K562 (cell line): ENCODE measurements around the gene ADGRB2. TPM values are rescaled to one million over a fixed set of nuclear protein-coding genes. Genes with fewer than 3 reads are reported as not detected.

Source experiments
- ATAC-seq: fragments of 200-7000 bp; cut with Tn5 transposase; 3 replicates; pipeline ENCODE4 v1.9.1; 2020; ENCODE audit warnings: moderate library complexity
- BruUV-seq: library from RNA; stranded (reverse); fragments of 400-500 nt; replicated peaks from 2 replicates; lab custom pipeline; 2021; lab: Mats Ljungman, UMichigan
- CTCF ChIA-PET: fragments of 300-600 bp; formaldehyde crosslinking; extraction: SDS; loops from one replicate; lab custom pipeline; 2021; ENCODE audit warnings: low intra/inter-chr PET ratio; lab: Yijun Ruan, JAX
- POLR2A ChIA-PET: fragments of 300-600, 350-650 bp; sonication (Branson Sonifier 250); formaldehyde crosslinking; extraction: SDS; loops from one replicate; lab custom pipeline; 2021; ENCODE audit warnings: antibody characterized with exemption, inconsistent platforms; lab: Yijun Ruan, JAX
- DNase-seq, 4 experiments: peaks; one replicate each; pipeline versions ENCODE4 v3.0.0 to v3.0.0-alpha.2; 2011 to 2018; ENCODE audit warnings: low spot score in 3 of 4, mixed read lengths in 3 of 4; ENCODE audit errors: extremely low read depth in 1 of 4
- FAIRE-seq: peaks from 2 replicates; lab custom pipeline; 2011; peaks lifted over from hg19 to GRCh38; lab: Jason Lieb, UNC
- H2AFZ ChIP-seq: 2 replicates; pipeline ENCODE4 v1.6.0; 2011; ENCODE audit warnings: low read depth, low read length, control low read depth, inconsistent platforms
- H3K27ac ChIP-seq: fragments of 200-600 bp; 3 replicates; pipeline ENCODE4 v1.8.0; 2011; ENCODE audit warnings: low read depth, mild to moderate bottlenecking, control low read depth, inconsistent platforms, low read length, moderate library complexity, mixed read lengths; ENCODE audit errors: extremely low read depth
- H3K27me3 ChIP-seq, 2 experiments: fragments of 300-600 bp in 1 of 2; 2 replicates in 1 of 2; 3 replicates in 1 of 2; pipeline versions ENCODE4 v1.6.0 to v1.8.0; 2011; ENCODE audit warnings: inconsistent platforms in 2 of 2, low read length in 2 of 2, mild to moderate bottlenecking in 1 of 2, mixed read lengths in 1 of 2, moderate library complexity in 1 of 2; ENCODE audit not compliant: control insufficient read depth in 2 of 2, insufficient read depth in 2 of 2
- H3K36me3 ChIP-seq: fragments of 300-600 bp; 3 replicates; pipeline ENCODE4 v1.8.0; 2011; ENCODE audit warnings: mild to moderate bottlenecking, low read length, inconsistent platforms; ENCODE audit not compliant: control insufficient read depth, insufficient read depth
- H3K4me1 ChIP-seq, 2 experiments: fragments of 200-600 bp in 1 of 2; replicated peaks in 1 of 2; 2 replicates in 1 of 2; 3 replicates in 1 of 2; pipeline versions ENCODE4 v1.5.1 to v1.8.0; 2011; ENCODE audit warnings: inconsistent platforms in 2 of 2, low read length in 2 of 2, mild to moderate bottlenecking in 1 of 2, mixed read lengths in 1 of 2, moderate library complexity in 1 of 2; ENCODE audit not compliant: control insufficient read depth in 2 of 2, insufficient read depth in 2 of 2
- H3K4me2 ChIP-seq: 2 replicates; pipeline ENCODE4 v1.6.1; 2011; ENCODE audit warnings: low read length, control low read depth, inconsistent platforms, mixed read lengths; ENCODE audit not compliant: insufficient read depth
- H3K4me3 ChIP-seq: fragments of 200-600 bp; sonication (generic), shearing (Covaris generic); 2 replicates; pipeline ENCODE4 v1.5.1; 2016; ENCODE audit warnings: control low read depth, inconsistent platforms
- H3K79me2 ChIP-seq: fragments of 200-600 bp; 3 replicates; pipeline ENCODE4 v1.8.0; 2011; ENCODE audit warnings: low read length, inconsistent platforms; ENCODE audit not compliant: control insufficient read depth, insufficient read depth
- H3K9ac ChIP-seq, 2 experiments: 2 replicates each; pipeline versions ENCODE4 v1.6.0 to v1.6.1; 2011; ENCODE audit warnings: low read depth in 2 of 2, low read length in 2 of 2, control low read depth in 1 of 2, inconsistent platforms in 1 of 2, mild to moderate bottlenecking in 1 of 2, mixed read lengths in 1 of 2; ENCODE audit not compliant: insufficient read depth in 1 of 2
- H3K9me1 ChIP-seq: one replicate; pipeline ENCODE4 v1.6.0; 2011; ENCODE audit warnings: inconsistent platforms, mild to moderate bottlenecking, low read length, moderate library complexity; ENCODE audit not compliant: control insufficient read depth, insufficient read depth
- H3K9me3 ChIP-seq: replicated peaks from 2 replicates; pipeline ENCODE4 v1.5.1; 2011; ENCODE audit warnings: low read depth, low read length, inconsistent platforms; ENCODE audit not compliant: control insufficient read depth, insufficient read depth
- H4K20me1 ChIP-seq: replicated peaks from 2 replicates; pipeline ENCODE4 v1.6.1; 2011; ENCODE audit warnings: low read length, inconsistent platforms, mixed read lengths; ENCODE audit not compliant: control insufficient read depth, insufficient read depth
- ELF1 ChIP-seq: fragments of 200-800 bp; sonication (Bioruptor generic); IDR thresholded peaks from 2 replicates; pipeline ENCODE4 v1.6.1; 2016; ENCODE audit warnings: missing genetic modification characterization, missing compliant biosample characterization
- ELK1 ChIP-seq: sonication (generic); formaldehyde crosslinking; IDR thresholded peaks from 2 replicates; pipeline ENCODE4 v1.8.1; 2022; ENCODE audit warnings: missing genetic modification reagents
- HLTF ChIP-seq: fragments of 450-650 bp; IDR thresholded peaks from 2 replicates; pipeline ENCODE4 v1.6.1; 2016
- KAT7 ChIP-seq: sonication (generic); formaldehyde crosslinking; IDR thresholded peaks from 2 replicates; pipeline ENCODE4 v1.8.0; 2022; ENCODE audit warnings: missing genetic modification reagents, mild to moderate bottlenecking, borderline replicate concordance
- MEF2A ChIP-seq: IDR thresholded peaks from 2 replicates; pipeline ENCODE4 v1.6.1; 2011; ENCODE audit warnings: low read depth, mild to moderate bottlenecking, low read length, moderate library complexity; ENCODE audit not compliant: control insufficient read depth
- MEIS2 ChIP-seq: fragments of 450-650 bp; IDR thresholded peaks from 2 replicates; pipeline ENCODE4 v1.6.1; 2014; ENCODE audit warnings: mild to moderate bottlenecking; ENCODE audit not compliant: partially characterized antibody
- NFRKB ChIP-seq: fragments of 450-650 bp; IDR thresholded peaks from 2 replicates; pipeline ENCODE4 v1.6.1; 2016; ENCODE audit warnings: low read depth
- POLR2AphosphoS5 ChIP-seq: IDR thresholded peaks from 2 replicates; pipeline ENCODE4 v1.6.1; 2011; ENCODE audit warnings: mild to moderate bottlenecking, low read depth, low read length, moderate library complexity; ENCODE audit not compliant: control insufficient read depth, insufficient read depth
- PTBP1 ChIP-seq: fragments of 200-400 bp; formaldehyde crosslinking; IDR thresholded peaks from 2 replicates; pipeline ENCODE4 v1.6.1; 2017; ENCODE audit warnings: low read depth, low read length
- PTRF ChIP-seq: fragments of 450-650 bp; IDR thresholded peaks from 2 replicates; pipeline ENCODE4 v1.6.1; 2016; ENCODE audit warnings: mild to moderate bottlenecking, missing genetic modification characterization, missing compliant biosample characterization
- RBM34 ChIP-seq: fragments of 200-400 bp; formaldehyde crosslinking; IDR thresholded peaks from 2 replicates; pipeline ENCODE4 v1.6.1; 2018; ENCODE audit warnings: low read length, borderline replicate concordance; ENCODE audit not compliant: insufficient read depth
- TEAD4 ChIP-seq, 2 experiments: sonication (generic) in 1 of 2; formaldehyde crosslinking in 1 of 2; IDR thresholded peaks; 2 replicates each; pipeline versions ENCODE4 v1.6.1 to v1.8.0; 2012 to 2022; ENCODE audit warnings: borderline replicate concordance in 1 of 2, inconsistent platforms in 1 of 2, low read length in 1 of 2, mild to moderate bottlenecking in 1 of 2, missing genetic modification reagents in 1 of 2
- ZBTB33 ChIP-seq: sonication (generic); formaldehyde crosslinking; IDR thresholded peaks from 2 replicates; pipeline ENCODE4 v1.8.1; 2023; ENCODE audit warnings: mild to moderate bottlenecking, missing genetic modification reagents
- ZNF75A ChIP-seq: fragments of 450-650 bp; formaldehyde crosslinking; IDR thresholded peaks from 2 replicates; pipeline ENCODE4 v1.4.0; 2020; ENCODE audit warnings: mild to moderate bottlenecking
- whole genome bisulfite sequencing: fragments of 100-300 bp; shearing (Covaris generic); methylation state at CpG from one replicate; pipeline ENCODE4 v1.1.6; 2016; ENCODE audit warnings: low coverage, mixed read lengths; ENCODE audit not compliant: insufficient coverage; ENCODE audit errors: missing lambda C conversion rate; 5-methylcytosine and 5-hydroxymethylcytosine counted together
- in situ Hi-C: fragments of 300-500 bp; cut with MboI; formaldehyde crosslinking; loops from 4 replicates; pipeline ENCODE4 v1.15.0; 2018; ENCODE audit warnings: inconsistent platforms, mixed read lengths
- intact Hi-C: fragments of 100-400 bp; cut with micrococcal nuclease; formaldehyde crosslinking; loops from 2 replicates; pipeline ENCODE4 v1.14.2; 2022
- polyA plus RNA-seq, 8 experiments: library from polyadenylated mRNA; depleted of rRNA in 4 of 8; stranded (reverse) in 5 of 8; unstranded in 3 of 8; fragments of >200 nt; fragmentation: Nextera tagmentation in 2 of 8; fragmentation: Illumina TruSeq in 1 of 8; extraction: Ambion mirVana in 2 of 8; extraction: Trizol in 1 of 8; gene quantifications; 2 replicates each; pipeline versions ENCODE4 v1.2.1 to v1.2.3, GENCODE V29; 2011 to 2014; ENCODE audit warnings: inconsistent platforms in 1 of 8, missing spikeins in 1 of 8
- total RNA-seq, 7 experiments: library from RNA; depleted of rRNA in 6 of 7; stranded (reverse); fragments of >200 nt in 6 of 7; fragmentation: Illumina TruSeq in 2 of 7; extraction: Trizol in 2 of 7; gene quantifications; 2 replicates each; pipeline versions ENCODE4 v1.2.1 to v1.2.3, GENCODE V29; 2011 to 2021; ENCODE audit warnings: low replicate concordance in 1 of 7

The ADGRB2 gene
- total and polyA plus RNA-seq, 9 of the 15 experiments (the other 6 are each of a cell fraction or from before 2014, with no cell fraction given), result 0.04 to 0.23 (median 0.20) TPM; not detected in 2

- intact Hi-C loops, result no loop called here
- ATAC-seq (no peak), FAIRE-seq (no peak), DNase-seq (no peak)
- no peak overlapping the region for H3K4me2 ChIP-seq
- H3K9ac ChIP-seq, result no peak overlapping the region
- no peaks in the 10 kb centered on the region for H3K79me2 ChIP-seq
- in situ Hi-C loops, result no loop called here
- under 1% methylated on average over 7 of the region's 8 CpGs for WGBS
- H3K27ac ChIP-seq, result no peak overlapping the region
- no peak for TF ChIP-seq HLTF
- TF ChIP-seq ZNF75A (CRISPR knock-in tag), result no peak
- no peak for TF ChIP-seq KAT7 (CRISPR knock-in tag)
- TF ChIP-seq PTBP1, result no peak
- no peak for TF ChIP-seq ELF1 (tag)
- no peak for TF ChIP-seq MEF2A
- no peak for TF ChIP-seq ZBTB33 (CRISPR knock-in tag)
- no peak for TF ChIP-seq POLR2AphosphoS5
- TF ChIP-seq PTRF (tag), result no peak
- no peak for TF ChIP-seq MEIS2
- TF ChIP-seq NFRKB, result no peak
- TF ChIP-seq TEAD4 (IDR thresholded peaks at IDR 0.05; ENCODE audit: low read length), result no peak
- TF ChIP-seq TEAD4 (CRISPR knock-in tag; IDR thresholded peaks at IDR 0.05; ENCODE audit: borderline replicate concordance), result no peak
- TF ChIP-seq ELK1 (CRISPR knock-in tag), result no peak
- TF ChIP-seq RBM34, result no peak
- CTCF ChIA-PET, result no interaction called here
- no peaks in the 10 kb centered on the region for H3K9me1 ChIP-seq
- no peak overlapping the region for H2AFZ ChIP-seq
- peaks cover 33% of the 10 kb centered on the region for H4K20me1 ChIP-seq
- H3K27me3 ChIP-seq, result peaks cover 36 to 79% of the 10 kb centered on the region in 2 experiments
- H3K4me1 ChIP-seq, result peaks cover 0 to 11% of the 10 kb centered on the region in 2 experiments; a peak in 1 of 5 replicates
- POLR2A ChIA-PET, result interaction anchor here (0.6 to 1.3 kb wide), 4 partner anchors 10 to 141 kb away, joined by 3 to 5 read pairs (median 4); partner anchors contain the start of gene COL16A1
- BruUV-seq, result no TSS peak
- no peaks in the 10 kb centered on the region for H3K9me3 ChIP-seq
- H3K36me3 ChIP-seq, result no peaks in the 10 kb centered on the region
- no peak overlapping the region for H3K4me3 ChIP-seq
These were observed 75.8 kb downstream of the ADGRB2 start for GRCh38 chr1:31688233-31688918.
